HG02610 (cell line): ENCODE measurements around the gene QKI.

Source experiments
- ATAC-seq: cut with Tn5 transposase; IDR thresholded peaks from one replicate; pipeline ENCODE4 v1.9.1; 2021; ENCODE audit warnings: mild to moderate bottlenecking, moderate library complexity; ENCODE audit not compliant: unreplicated experiment

The QKI gene

GRCh38 chr6:163605385-163606097 is 191.0 kb downstream of the QKI start:
- no peak for ATAC-seq

GRCh38 chr6:163607792-163608191 is 193.3 kb downstream of the QKI start:
- ATAC-seq = no peak

GRCh38 chr6:163608204-163608644 is 193.7 kb downstream of the QKI start:
- ATAC-seq = no peak

GRCh38 chr6:163612200-163612599 is 197.7 kb downstream of the QKI start:
- no peak for ATAC-seq

- no peak for ATAC-seq
These were observed 198.5 kb downstream of the QKI start for GRCh38 chr6:163613025-163613424.

GRCh38 chr6:163613668-163614067 is 199.2 kb downstream of the QKI start:
- no peak for ATAC-seq

- ATAC-seq = no peak
These were observed 201.9 kb downstream of the QKI start for GRCh38 chr6:163616452-163616851.

- no peak for ATAC-seq
These were observed 203.0 kb downstream of the QKI start for GRCh38 chr6:163617549-163617948.

- ATAC-seq = no peak
These were observed 205.6 kb downstream of the QKI start for GRCh38 chr6:163620101-163620500.

GRCh38 chr6:163620670-163621330 is 206.3 kb downstream of the QKI start:
- ATAC-seq = no peak

- no peak for ATAC-seq
These were observed 210.7 kb downstream of the QKI start for GRCh38 chr6:163625265-163625664.

- no peak for ATAC-seq
These were observed 211.8 kb downstream of the QKI start for GRCh38 chr6:163626073-163626867.

- no peak for ATAC-seq
These were observed 212.9 kb downstream of the QKI start for GRCh38 chr6:163627274-163628062.
